ENCODE results near the gene STX10. TPM values are rescaled to one million over a fixed set of nuclear protein-coding genes. Genes with fewer than 3 reads are reported as not detected.

The STX10 gene
- total RNA-seq, 1 experiment from 2014 or later: 56.9 TPM

GRCh38 chr19:13155472-13156359, 5.5 kb upstream of the STX10 start (continued):
- no peak for TF ChIP-seq E2F4 (CRISPR knock-in tag; IDR thresholded peaks at IDR 0.05; ENCODE audit: borderline replicate concordance, low read depth)
- TF ChIP-seq FOXJ3 (CRISPR knock-in tag; IDR thresholded peaks at IDR 0.05; ENCODE audit: borderline replicate concordance): no peak
- no peak for TF ChIP-seq KAT7 (CRISPR knock-in tag; IDR thresholded peaks at IDR 0.05; ENCODE audit: borderline replicate concordance)
- TF ChIP-seq OVOL2 (CRISPR knock-in tag; IDR thresholded peaks at IDR 0.05; ENCODE audit: borderline replicate concordance): no peak
- 0 out of 2 replicates have a peak, but pooled peaks have one; percentile 20 for TF ChIP-seq CREM (CRISPR knock-in tag; IDR thresholded peaks at IDR 0.05)
- TF ChIP-seq USF2 (CRISPR knock-in tag; IDR thresholded peaks at IDR 0.05): peak; percentile 74
- TF ChIP-seq ZBTB43 (CRISPR knock-in tag; IDR thresholded peaks at IDR 0.05): no peak
- no peak for TF ChIP-seq ATF3 (CRISPR knock-in tag; conservative IDR thresholded peaks at IDR 0.05)
- TF ChIP-seq SP1 (CRISPR knock-in tag; conservative IDR thresholded peaks at IDR 0.05): peak; percentile 53
- no peak; the same call in 1 of the 2 replicates for TF ChIP-seq SMAD3 (CRISPR knock-in tag; IDR thresholded peaks at IDR 0.05; ENCODE audit: borderline replicate concordance)
- TF ChIP-seq ZNF317 (CRISPR knock-in tag; IDR thresholded peaks at IDR 0.05; ENCODE audit: borderline replicate concordance, low read depth): no peak
- TF ChIP-seq E2F1 (CRISPR knock-in tag; IDR thresholded peaks at IDR 0.05): no peak
- TF ChIP-seq RORB (CRISPR knock-in tag; IDR thresholded peaks at IDR 0.05): no peak
- no peak for TF ChIP-seq ATF1 (CRISPR knock-in tag; IDR thresholded peaks at IDR 0.05)
- TF ChIP-seq ZNF219 (CRISPR knock-in tag; IDR thresholded peaks at IDR 0.05; ENCODE audit: borderline replicate concordance): no peak
- peak; percentile 74; the same call in 1 of the 2 replicates for TF ChIP-seq ARID4B (CRISPR knock-in tag; IDR thresholded peaks at IDR 0.05; ENCODE audit: borderline replicate concordance)
- peak; percentile 94 for TF ChIP-seq ERG (CRISPR knock-in tag; IDR thresholded peaks at IDR 0.05)
- no peak for TF ChIP-seq CREB1 (CRISPR knock-in tag; IDR thresholded peaks at IDR 0.05)
- TF ChIP-seq ZNF396 (CRISPR knock-in tag; IDR thresholded peaks at IDR 0.05; ENCODE audit: borderline replicate concordance): no peak
- no peak for TF ChIP-seq HMGA2 (CRISPR knock-in tag; IDR thresholded peaks at IDR 0.05)
- peak; percentile 27; the same call in 1 of the 2 replicates for TF ChIP-seq E2F5 (CRISPR knock-in tag; IDR thresholded peaks at IDR 0.05)
- no peak; the same call in none of the 2 replicates for TF ChIP-seq NFYB (CRISPR knock-in tag; conservative IDR thresholded peaks at IDR 0.05; ENCODE audit: low read depth)
- no peak for TF ChIP-seq GTF2I (CRISPR knock-in tag; conservative IDR thresholded peaks at IDR 0.05)

All from WTC11 (cell line).